Upper lobe of left lung (tissue), 4 donors: Measurements from ENCODE around the gene FBXW7.

Experiments used
- EP300 ChIP-seq, 4 donors: sonication (generic); formaldehyde crosslinking; IDR thresholded peaks; one replicate each; pipeline ENCODE4 v1.5.1; 2017; ENCODE audit warnings: antibody characterized with exemption in 4 of 4, control low read depth in 2 of 4
- POLR2A ChIP-seq, 4 donors: fragments of 450-650 bp; IDR thresholded peaks; one replicate each; pipeline ENCODE4 v1.5.1; 2016 to 2017; ENCODE audit warnings: antibody characterized with exemption in 4 of 4, mild to moderate bottlenecking in 2 of 4
- TF ChIP-seq, protein P1 (sequence below), 6 experiments: fragments of 450-650 bp in 4 of 6; fragments of 200-600 bp in 2 of 6; sonication (generic) in 2 of 6; IDR thresholded peaks; one replicate each; pipeline ENCODE4 v1.5.1; 2016 to 2019; ENCODE audit warnings: antibody characterized with exemption in 6 of 6

DNA sequence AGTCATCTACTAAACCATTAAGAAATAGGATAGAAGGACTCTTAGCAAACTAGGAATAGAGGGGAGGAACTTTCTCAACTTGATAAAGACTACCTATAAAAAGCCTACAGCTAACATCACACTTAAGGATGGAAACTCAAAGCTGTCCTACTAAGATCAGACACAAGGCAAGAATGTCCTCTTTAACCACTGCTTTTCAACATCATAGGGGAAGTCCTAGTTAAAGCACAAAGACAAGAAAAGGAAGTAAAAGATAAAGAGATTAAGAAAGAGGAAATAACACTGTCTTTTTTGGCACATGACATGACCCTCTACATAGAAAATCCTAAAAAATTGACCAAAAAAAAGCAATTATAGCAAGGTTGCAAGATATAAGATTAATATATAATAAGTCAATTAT, 136.6 kb downstream of the FBXW7 start:
- TF ChIP-seq, protein P1, sequence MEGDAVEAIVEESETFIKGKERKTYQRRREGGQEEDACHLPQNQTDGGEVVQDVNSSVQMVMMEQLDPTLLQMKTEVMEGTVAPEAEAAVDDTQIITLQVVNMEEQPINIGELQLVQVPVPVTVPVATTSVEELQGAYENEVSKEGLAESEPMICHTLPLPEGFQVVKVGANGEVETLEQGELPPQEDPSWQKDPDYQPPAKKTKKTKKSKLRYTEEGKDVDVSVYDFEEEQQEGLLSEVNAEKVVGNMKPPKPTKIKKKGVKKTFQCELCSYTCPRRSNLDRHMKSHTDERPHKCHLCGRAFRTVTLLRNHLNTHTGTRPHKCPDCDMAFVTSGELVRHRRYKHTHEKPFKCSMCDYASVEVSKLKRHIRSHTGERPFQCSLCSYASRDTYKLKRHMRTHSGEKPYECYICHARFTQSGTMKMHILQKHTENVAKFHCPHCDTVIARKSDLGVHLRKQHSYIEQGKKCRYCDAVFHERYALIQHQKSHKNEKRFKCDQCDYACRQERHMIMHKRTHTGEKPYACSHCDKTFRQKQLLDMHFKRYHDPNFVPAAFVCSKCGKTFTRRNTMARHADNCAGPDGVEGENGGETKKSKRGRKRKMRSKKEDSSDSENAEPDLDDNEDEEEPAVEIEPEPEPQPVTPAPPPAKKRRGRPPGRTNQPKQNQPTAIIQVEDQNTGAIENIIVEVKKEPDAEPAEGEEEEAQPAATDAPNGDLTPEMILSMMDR (IDR thresholded peaks at IDR 0.05), result no peak
- no peak for TF ChIP-seq POLR2A (IDR thresholded peaks at IDR 0.05)
- TF ChIP-seq EP300 (IDR thresholded peaks at IDR 0.05), result no peak
